Transverse colon (tissue), 4 donors: Measurements from ENCODE around the gene DTX3L. TPM values are rescaled to one million over a fixed set of nuclear protein-coding genes. Genes with fewer than 3 reads are reported as not detected.

Experiments
- DNase-seq: peaks from one replicate; pipeline ENCODE4 v3.0.0-alpha.2; 2019
- H3K27ac ChIP-seq, 4 donors: fragments of 200-600 bp; sonication (generic); 2 replicates each; pipeline ENCODE4 v1.5.1; 2016 to 2018; ENCODE audit warnings: inconsistent platforms in 4 of 4
- H3K27me3 ChIP-seq: fragments of 200-600 bp; sonication (generic); 2 replicates; pipeline ENCODE4 v1.5.1; 2017; ENCODE audit warnings: inconsistent platforms
- H3K36me3 ChIP-seq, 4 donors: fragments of 200-600 bp; sonication (generic); 2 replicates each; pipeline ENCODE4 v1.5.1; 2017 to 2019; ENCODE audit warnings: inconsistent platforms in 4 of 4
- H3K4me1 ChIP-seq, 4 donors: fragments of 200-600 bp; sonication (generic); 2 replicates each; pipeline ENCODE4 v1.5.1; 2017 to 2020; ENCODE audit warnings: inconsistent platforms in 4 of 4
- H3K4me3 ChIP-seq, 4 donors: fragments of 200-600 bp; sonication (generic); 1 replicate in 1 of 4; 2 replicates in 3 of 4; pipeline versions ENCODE4 v1.5.1 to v1.6.1; 2017 to 2019; ENCODE audit warnings: inconsistent platforms in 4 of 4
- H3K9me3 ChIP-seq, 2 donors: fragments of 200-600 bp; sonication (generic); 2 replicates each; pipeline ENCODE4 v1.5.1; 2017 to 2019; ENCODE audit warnings: inconsistent platforms in 2 of 2
- EP300 ChIP-seq: sonication (generic); formaldehyde crosslinking; IDR thresholded peaks from one replicate; pipeline ENCODE4 v1.6.1; 2017; ENCODE audit warnings: antibody characterized with exemption, low read depth
- POLR2A ChIP-seq: fragments of 450-650 bp; IDR thresholded peaks from one replicate; pipeline ENCODE4 v1.6.1; 2016; ENCODE audit warnings: antibody characterized with exemption, mild to moderate bottlenecking, moderate library complexity
- POLR2AphosphoS5 ChIP-seq, 3 donors: sonication (generic); formaldehyde crosslinking; IDR thresholded peaks; one replicate each; pipeline ENCODE4 v1.6.1; 2016; ENCODE audit warnings: antibody characterized with exemption in 3 of 3
- WGBS, 2 donors: methylation state at CpG; one replicate each; pipeline ENCODE4 v1.1.5; 2018; ENCODE audit warnings: low coverage in 1 of 2; 5-methylcytosine and 5-hydroxymethylcytosine counted together
- in situ Hi-C, 4 donors: fragments of 200-750 bp; cut with MboI; loops; one replicate each; pipeline versions ENCODE4 v1.15.0 to v1.15.1; 2017; ENCODE audit warnings: low sequenced_read_pairs in 3 of 4, low pct_ligation_motif_present in 1 of 4, low pct_unique_long_range_greater_than_20kb in 1 of 4
- intact Hi-C: fragments of 100-400 bp; cut with DNase I; formaldehyde crosslinking; loops from one replicate; pipeline ENCODE4 v1.15.1; 2023; ENCODE audit warnings: low total_unique reads
- total RNA-seq, 4 donors: library from RNA; depleted of rRNA; stranded (reverse); fragments of >200 nt; gene quantifications; one replicate each; pipeline ENCODE4 v1.1.0, GENCODE V29; 2016
- TF ChIP-seq, protein P1 (sequence below), 5 experiments: fragments of 200-600 bp in 3 of 5; fragments of 450-650 bp in 2 of 5; sonication (generic) in 3 of 5; IDR thresholded peaks; 1 replicate in 2 of 5; 2 replicates in 3 of 5; pipeline ENCODE4 v1.5.1; 2016 to 2017; ENCODE audit warnings: antibody characterized with exemption in 5 of 5, inconsistent platforms in 3 of 5, mild to moderate bottlenecking in 2 of 5, moderate library complexity in 1 of 5

The DTX3L gene
- total RNA-seq, 4 donors from 2014 or later: 22.3 to 32.4 (median 26.7) TPM

DNA sequence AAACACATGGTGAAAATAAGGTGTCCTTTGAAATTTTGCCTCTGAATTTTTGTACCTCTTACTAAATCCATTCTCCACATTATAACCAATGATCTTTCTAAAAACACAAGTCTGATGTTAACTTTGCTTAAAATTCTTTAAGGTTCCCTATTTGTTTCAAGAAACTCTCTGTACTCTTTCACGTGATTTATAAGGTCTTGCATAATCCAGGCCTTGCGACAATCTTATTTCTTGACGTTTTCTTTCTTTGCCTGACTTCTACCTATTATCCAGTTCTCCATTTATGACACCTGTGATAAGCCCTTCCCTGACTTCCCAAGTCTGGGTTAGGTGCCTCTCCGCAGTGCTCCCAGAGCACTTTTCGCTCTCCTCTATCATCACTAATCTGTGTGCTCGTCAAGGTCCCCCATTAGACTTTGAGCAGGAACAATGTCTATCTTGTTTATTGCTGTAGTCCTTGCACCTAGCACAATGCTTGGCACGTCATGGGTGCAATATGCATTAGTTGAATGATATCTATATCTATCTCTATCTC lies 25.1 kb upstream of the DTX3L start:
- TF ChIP-seq POLR2AphosphoS5 (IDR thresholded peaks at IDR 0.05) (no peak), EP300 (no peak), POLR2A (no peak)
- TF ChIP-seq, protein P1, sequence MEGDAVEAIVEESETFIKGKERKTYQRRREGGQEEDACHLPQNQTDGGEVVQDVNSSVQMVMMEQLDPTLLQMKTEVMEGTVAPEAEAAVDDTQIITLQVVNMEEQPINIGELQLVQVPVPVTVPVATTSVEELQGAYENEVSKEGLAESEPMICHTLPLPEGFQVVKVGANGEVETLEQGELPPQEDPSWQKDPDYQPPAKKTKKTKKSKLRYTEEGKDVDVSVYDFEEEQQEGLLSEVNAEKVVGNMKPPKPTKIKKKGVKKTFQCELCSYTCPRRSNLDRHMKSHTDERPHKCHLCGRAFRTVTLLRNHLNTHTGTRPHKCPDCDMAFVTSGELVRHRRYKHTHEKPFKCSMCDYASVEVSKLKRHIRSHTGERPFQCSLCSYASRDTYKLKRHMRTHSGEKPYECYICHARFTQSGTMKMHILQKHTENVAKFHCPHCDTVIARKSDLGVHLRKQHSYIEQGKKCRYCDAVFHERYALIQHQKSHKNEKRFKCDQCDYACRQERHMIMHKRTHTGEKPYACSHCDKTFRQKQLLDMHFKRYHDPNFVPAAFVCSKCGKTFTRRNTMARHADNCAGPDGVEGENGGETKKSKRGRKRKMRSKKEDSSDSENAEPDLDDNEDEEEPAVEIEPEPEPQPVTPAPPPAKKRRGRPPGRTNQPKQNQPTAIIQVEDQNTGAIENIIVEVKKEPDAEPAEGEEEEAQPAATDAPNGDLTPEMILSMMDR (IDR thresholded peaks at IDR 0.05): no peak
- Histone ChIP-seq H3K4me1 (no peaks in the 10 kb centered on the region), H3K27me3 (no peaks in the 10 kb centered on the region), H3K4me3 (no peak overlapping the region), H3K36me3 (peaks cover 0 to 45% (median 13%) of the 10 kb centered on the region in 4 donors), H3K9me3 (no peaks in the 10 kb centered on the region), H3K27ac (no peak overlapping the region)
- intact Hi-C loops (no loop called here), in situ Hi-C loops (no loop called here)
- 80 to 85% methylated on average over 7 of the region's 7 CpGs for WGBS, 2 donors
- no peak for DNase-seq

DNA sequence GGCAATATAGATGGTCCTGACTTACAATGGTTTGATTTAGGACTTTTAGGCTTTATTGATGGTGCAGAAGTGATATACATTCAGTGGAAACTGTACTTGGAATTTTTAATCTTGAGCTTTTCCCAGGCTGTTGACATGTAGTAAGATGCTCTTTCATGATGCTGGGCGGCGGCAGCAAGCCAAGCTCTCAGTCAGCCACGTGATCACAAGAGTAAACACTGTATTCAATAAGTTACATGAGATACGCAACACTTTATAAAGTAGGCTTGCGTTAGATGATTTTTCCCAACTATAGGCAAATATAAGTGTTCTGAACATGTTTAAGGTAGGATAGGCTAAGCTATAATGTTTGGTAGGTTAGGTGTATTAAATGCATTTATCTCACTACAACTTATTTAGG lies 18.0 kb upstream of the DTX3L start:
- Histone ChIP-seq H3K27me3 (no peaks in the 10 kb centered on the region), H3K4me1 (no peaks in the 10 kb centered on the region), H3K9me3 (no peaks in the 10 kb centered on the region), H3K4me3 (no peak overlapping the region), H3K27ac (no peak overlapping the region), H3K36me3 (peaks cover 0 to 52% (median 12%) of the 10 kb centered on the region in 4 donors)
- no peak for TF ChIP-seq POLR2A
- TF ChIP-seq POLR2AphosphoS5 (IDR thresholded peaks at IDR 0.05): no peak
- TF ChIP-seq, protein P1 (IDR thresholded peaks at IDR 0.05): no peak
- no peak for TF ChIP-seq EP300
- in situ Hi-C loops: no loop called here
- intact Hi-C loops: no loop called here
- WGBS, 2 donors: 90 to 92% methylated on average over 5 of the region's 5 CpGs
- DNase-seq: no peak

DNA sequence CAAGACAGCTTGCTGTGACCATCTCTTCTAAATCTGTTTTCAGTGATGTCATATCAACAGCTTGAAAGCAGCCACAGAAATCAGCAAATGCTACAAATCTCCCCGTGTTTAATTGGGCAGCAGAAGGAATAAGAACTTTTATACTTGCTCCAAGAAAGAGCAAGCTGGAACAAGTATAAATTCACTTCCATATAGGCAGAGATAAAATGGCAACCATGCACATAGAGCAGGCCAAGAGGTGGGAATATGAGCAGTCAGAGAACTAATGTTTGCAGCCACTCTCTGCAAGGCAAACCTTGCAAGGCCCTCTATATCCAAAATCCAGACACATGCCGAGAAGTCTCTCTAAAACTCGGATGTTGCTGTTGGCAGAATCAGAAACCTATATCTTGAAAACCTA lies 16.1 kb upstream of the DTX3L start:
- WGBS, 2 donors: 81 to 93% methylated on average over 3 of the region's 3 CpGs
- Histone ChIP-seq H3K4me3 (no peak overlapping the region), H3K27me3 (no peaks in the 10 kb centered on the region), H3K4me1 (no peaks in the 10 kb centered on the region), H3K9me3 (no peaks in the 10 kb centered on the region), H3K36me3 (peaks cover 0 to 61% (median 15%) of the 10 kb centered on the region in 4 donors), H3K27ac (no peak overlapping the region)
- TF ChIP-seq, protein P1 (IDR thresholded peaks at IDR 0.05): no peak
- TF ChIP-seq POLR2A: no peak
- no peak for TF ChIP-seq EP300
- no peak for TF ChIP-seq POLR2AphosphoS5 (IDR thresholded peaks at IDR 0.05)
- DNase-seq: no peak
- in situ Hi-C loops: no loop called here
- intact Hi-C loops: no loop called here

DNA sequence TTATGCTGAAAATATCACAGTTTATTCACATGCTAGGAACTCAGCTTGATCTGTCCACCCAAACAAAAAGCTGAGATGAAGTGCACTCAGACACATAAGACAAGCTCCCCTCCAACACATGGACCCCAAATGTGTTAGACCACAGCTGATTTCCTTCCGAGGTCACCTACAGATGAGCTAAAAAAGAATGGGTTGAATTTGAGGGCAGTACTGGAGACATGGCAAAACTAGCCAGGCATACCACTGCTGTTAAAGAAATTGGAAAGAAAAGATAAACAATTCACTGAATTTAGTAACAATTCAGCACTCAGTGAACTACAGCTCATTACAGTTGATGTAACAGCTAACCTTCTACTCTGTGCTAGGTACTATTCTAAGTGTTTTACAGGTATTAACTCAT lies 15.5 kb upstream of the DTX3L start:
- no peak overlapping the region for H3K27ac ChIP-seq
- H3K9me3 ChIP-seq: no peaks in the 10 kb centered on the region
- H3K36me3 ChIP-seq: peaks cover 0 to 56% (median 15%) of the 10 kb centered on the region in 4 donors
- in situ Hi-C loops: no loop called here
- no peaks in the 10 kb centered on the region for H3K27me3 ChIP-seq
- 80 to 92% methylated on average over 1 of the region's 1 CpG for WGBS, 2 donors
- TF ChIP-seq EP300 (no peak), POLR2A (no peak), POLR2AphosphoS5 (IDR thresholded peaks at IDR 0.05) (no peak)
- TF ChIP-seq, protein P1 (IDR thresholded peaks at IDR 0.05): no peak
- intact Hi-C loops: no loop called here
- H3K4me3 ChIP-seq: no peak overlapping the region
- H3K4me1 ChIP-seq: no peaks in the 10 kb centered on the region
- DNase-seq: no peak
